ENCODE measurements around the gene TUBGCP6. TPM values are rescaled to one million over a fixed set of nuclear protein-coding genes. Genes with fewer than 3 reads are reported as not detected.

Gene TUBGCP6
- total and polyA plus RNA-seq, 5 donors: 20.4 to 22.8 (median 22.6) TPM

- H3K4me1 ChIP-seq (ENCODE audit: control insufficient read depth, insufficient read depth, low read length): no peaks in the 10 kb centered on the region
- H3K27me3 ChIP-seq (ENCODE audit: control insufficient read depth, insufficient read depth): no peaks in the 10 kb centered on the region
- intact Hi-C loops (cut with DNase I): loop anchor here in 1 of 4 donors (10.0 kb wide), 1 partner anchor 272 kb away; the partner anchor contains the start of genes LMF2 and NCAPH2
- DNase-seq: peak in 1 of 3 donors; percentile 22
- no peak for ATAC-seq
- H3K4me3 ChIP-seq (ENCODE audit: low read length): no peak overlapping the region
- H3K27ac ChIP-seq (ENCODE audit: low read length): no peak overlapping the region
- H3K9me3 ChIP-seq (ENCODE audit: control insufficient read depth, low read length): no peaks in the 10 kb centered on the region
- WGBS: 89% methylated on average over 18 of the region's 18 CpGs
These were observed 11.6 kb downstream of the TUBGCP6 start for GRCh38 chr22:50233223-50233622.

GRCh38 chr22:50232481-50233151 lies 12.2 kb downstream of the TUBGCP6 start:
- DNase-seq (no peak), ATAC-seq (no peak)
- 88% methylated on average over 20 of the region's 20 CpGs for WGBS
- H3K27ac ChIP-seq (ENCODE audit: low read length): no peak overlapping the region
- no peaks in the 10 kb centered on the region for H3K27me3 ChIP-seq (ENCODE audit: control insufficient read depth, insufficient read depth)
- H3K9me3 ChIP-seq (ENCODE audit: control insufficient read depth, low read length): no peaks in the 10 kb centered on the region
- no peaks in the 10 kb centered on the region for H3K4me1 ChIP-seq (ENCODE audit: control insufficient read depth, insufficient read depth, low read length)
- no peak overlapping the region for H3K4me3 ChIP-seq (ENCODE audit: low read length)
- intact Hi-C loops (cut with DNase I): loop anchor here in 1 of 4 donors (10.0 kb wide), 1 partner anchor 272 kb away; the partner anchor contains the start of genes LMF2 and NCAPH2

- intact Hi-C loops (cut with DNase I): no loop called here
- peak in 1 of 3 donors; percentile 29 for DNase-seq
- 94% methylated on average over 16 of the region's 16 CpGs for WGBS
- Histone ChIP-seq H3K9me3 (ENCODE audit: control insufficient read depth, low read length) (no peaks in the 10 kb centered on the region), H3K4me3 (ENCODE audit: low read length) (no peak overlapping the region), H3K4me1 (ENCODE audit: control insufficient read depth, insufficient read depth, low read length) (no peaks in the 10 kb centered on the region), H3K27ac (ENCODE audit: low read length) (no peak overlapping the region), H3K27me3 (ENCODE audit: control insufficient read depth, insufficient read depth) (no peaks in the 10 kb centered on the region)
- ATAC-seq: no peak
These were observed 15.5 kb downstream of the TUBGCP6 start for GRCh38 chr22:50229370-50229769.

GRCh38 chr22:50228366-50228765 lies 16.5 kb downstream of the TUBGCP6 start:
- ATAC-seq: no peak

GRCh38 chr22:50227579-50228215 lies 17.1 kb downstream of the TUBGCP6 start:
- H3K4me1 ChIP-seq (ENCODE audit: control insufficient read depth, insufficient read depth, low read length): no peaks in the 10 kb centered on the region
- no peak for ATAC-seq
- no peaks in the 10 kb centered on the region for H3K9me3 ChIP-seq (ENCODE audit: control insufficient read depth, low read length)
- H3K4me3 ChIP-seq (ENCODE audit: low read length): no peak overlapping the region
- H3K27me3 ChIP-seq (ENCODE audit: control insufficient read depth, insufficient read depth): no peaks in the 10 kb centered on the region
- H3K27ac ChIP-seq (ENCODE audit: low read length): no peak overlapping the region
- DNase-seq: peak in 2 of 3 donors; percentile 46
- intact Hi-C loops (cut with DNase I): no loop called here
- WGBS: 91% methylated on average over 25 of the region's 25 CpGs

More at GRCh38 chr22:50228366-50228765, 16.5 kb downstream of the TUBGCP6 start:
- intact Hi-C loops (cut with DNase I): no loop called here
- 95% methylated on average over 9 of the region's 9 CpGs for WGBS
- DNase-seq: peak in 2 of 3 donors; percentile 28 to 44
- Histone ChIP-seq H3K27ac (ENCODE audit: low read length) (no peak overlapping the region), H3K4me3 (ENCODE audit: low read length) (no peak overlapping the region), H3K27me3 (ENCODE audit: control insufficient read depth, insufficient read depth) (no peaks in the 10 kb centered on the region), H3K4me1 (ENCODE audit: control insufficient read depth, insufficient read depth, low read length) (no peaks in the 10 kb centered on the region), H3K9me3 (ENCODE audit: control insufficient read depth, low read length) (no peaks in the 10 kb centered on the region)

- Histone ChIP-seq H3K9me3 (ENCODE audit: control insufficient read depth, low read length) (no peaks in the 10 kb centered on the region), H3K4me1 (ENCODE audit: control insufficient read depth, insufficient read depth, low read length) (no peaks in the 10 kb centered on the region), H3K27ac (ENCODE audit: low read length) (no peak overlapping the region), H3K4me3 (ENCODE audit: low read length) (no peak overlapping the region), H3K27me3 (ENCODE audit: control insufficient read depth, insufficient read depth) (no peaks in the 10 kb centered on the region)
- ATAC-seq (no peak), DNase-seq (peak in 2 of 3 donors; percentile 44 to 53)
- intact Hi-C loops (cut with DNase I): no loop called here
- 91% methylated on average over 18 of the region's 18 CpGs for WGBS
These were observed 18.0 kb downstream of the TUBGCP6 start for GRCh38 chr22:50226875-50227165.

- DNase-seq (peak in 2 of 3 donors; percentile 35 to 40), ATAC-seq (no peak)
- Histone ChIP-seq H3K9me3 (ENCODE audit: control insufficient read depth, low read length) (no peaks in the 10 kb centered on the region), H3K4me1 (ENCODE audit: control insufficient read depth, insufficient read depth, low read length) (no peaks in the 10 kb centered on the region), H3K27ac (ENCODE audit: low read length) (no peak overlapping the region), H3K27me3 (ENCODE audit: control insufficient read depth, insufficient read depth) (no peaks in the 10 kb centered on the region), H3K4me3 (ENCODE audit: low read length) (no peak overlapping the region)
- WGBS: 93% methylated on average over 31 of the region's 31 CpGs
- intact Hi-C loops (cut with DNase I): no loop called here
These were observed 18.6 kb downstream of the TUBGCP6 start for GRCh38 chr22:50226063-50226874.

- Histone ChIP-seq H3K4me3 (ENCODE audit: low read length) (no peak overlapping the region), H3K4me1 (ENCODE audit: control insufficient read depth, insufficient read depth, low read length) (no peaks in the 10 kb centered on the region), H3K27ac (ENCODE audit: low read length) (no peak overlapping the region), H3K27me3 (ENCODE audit: control insufficient read depth, insufficient read depth) (no peaks in the 10 kb centered on the region), H3K9me3 (ENCODE audit: control insufficient read depth, low read length) (no peaks in the 10 kb centered on the region)
- intact Hi-C loops (cut with DNase I): no loop called here
- ATAC-seq (no peak), DNase-seq (peak in 2 of 3 donors; percentile 45 to 57)
- 85% methylated on average over 24 of the region's 24 CpGs for WGBS
These were observed 19.4 kb downstream of the TUBGCP6 start for GRCh38 chr22:50225200-50225969.

- no peaks in the 10 kb centered on the region for H3K4me1 ChIP-seq (ENCODE audit: control insufficient read depth, insufficient read depth, low read length)
- no peaks in the 10 kb centered on the region for H3K27me3 ChIP-seq (ENCODE audit: control insufficient read depth, insufficient read depth)
- no peak for ATAC-seq
- no peaks in the 10 kb centered on the region for H3K9me3 ChIP-seq (ENCODE audit: control insufficient read depth, low read length)
- WGBS: 94% methylated on average over 16 of the region's 16 CpGs
- intact Hi-C loops (cut with DNase I): no loop called here
- DNase-seq: peak in 2 of 3 donors; percentile 15 to 32
- no peak overlapping the region for H3K4me3 ChIP-seq (ENCODE audit: low read length)
- H3K27ac ChIP-seq (ENCODE audit: low read length): no peak overlapping the region
These were observed 20.8 kb downstream of the TUBGCP6 start for GRCh38 chr22:50224071-50224470.

GRCh38 chr22:50222508-50222907 lies 22.3 kb downstream of the TUBGCP6 start:
- no peak for ATAC-seq
- WGBS: 86% methylated on average over 8 of the region's 8 CpGs
- DNase-seq: peak in 2 of 3 donors; percentile 30 to 41
- no peaks in the 10 kb centered on the region for H3K9me3 ChIP-seq (ENCODE audit: control insufficient read depth, low read length)
- no peak overlapping the region for H3K4me3 ChIP-seq (ENCODE audit: low read length)
- H3K4me1 ChIP-seq (ENCODE audit: control insufficient read depth, insufficient read depth, low read length): no peaks in the 10 kb centered on the region
- H3K27me3 ChIP-seq (ENCODE audit: control insufficient read depth, insufficient read depth): no peaks in the 10 kb centered on the region
- intact Hi-C loops (cut with DNase I): no loop called here
- no peak overlapping the region for H3K27ac ChIP-seq (ENCODE audit: low read length)

Data from right cardiac atrium (tissue), 5 donors.